HEK293T (cell line): ENCODE data around the gene DNAJC16.

Experiments used
- ARNT ChIP-seq: fragments of 450-650 bp; IDR thresholded peaks from 2 replicates; pipeline ENCODE4 v1.6.1; 2017; ENCODE audit warnings: mild to moderate bottlenecking
- BHLHE40 ChIP-seq: fragments of 450-650 bp; IDR thresholded peaks from 2 replicates; pipeline ENCODE4 v1.6.1; 2016; ENCODE audit warnings: mild to moderate bottlenecking, moderate library complexity, borderline replicate concordance
- ELF4 ChIP-seq: fragments of 450-650 bp; IDR thresholded peaks from 2 replicates; pipeline ENCODE4 v1.6.1; 2017; ENCODE audit warnings: antibody characterized with exemption
- FOXA1 ChIP-seq: fragments of 450-650 bp; IDR thresholded peaks from 2 replicates; pipeline ENCODE4 v1.6.1; 2016; ENCODE audit warnings: mild to moderate bottlenecking
- FOXK2 ChIP-seq: fragments of 450-650 bp; IDR thresholded peaks from 2 replicates; pipeline ENCODE4 v1.6.1; 2016; ENCODE audit warnings: mild to moderate bottlenecking
- FOXM1 ChIP-seq: fragments of 450-650 bp; IDR thresholded peaks from 2 replicates; pipeline ENCODE4 v1.6.1; 2017; ENCODE audit warnings: mild to moderate bottlenecking, borderline replicate concordance
- HDGF ChIP-seq: fragments of 450-650 bp; IDR thresholded peaks from 2 replicates; pipeline ENCODE4 v1.6.1; 2017; ENCODE audit warnings: antibody characterized with exemption, borderline replicate concordance
- PKNOX1 ChIP-seq: fragments of 450-650 bp; IDR thresholded peaks from 2 replicates; pipeline ENCODE4 v1.6.1; 2016
- SP1 ChIP-seq: fragments of 450-650 bp; IDR thresholded peaks from 2 replicates; pipeline ENCODE4 v1.6.1; 2017
- SUZ12 ChIP-seq: fragments of 450-650 bp; IDR thresholded peaks from 2 replicates; pipeline ENCODE4 v1.6.1; 2016; ENCODE audit warnings: mild to moderate bottlenecking
- TARDBP ChIP-seq: fragments of 450-650 bp; IDR thresholded peaks from 2 replicates; pipeline ENCODE4 v1.6.1; 2016
- ZNF384 ChIP-seq: fragments of 450-650 bp; IDR thresholded peaks from 2 replicates; pipeline ENCODE4 v1.6.1; 2016

GRCh38 chr1:15557594-15557993 lies 30.9 kb downstream of the DNAJC16 start:
- TF ChIP-seq FOXK2, result no peak
- TF ChIP-seq TARDBP, result no peak
- no peak for TF ChIP-seq SP1
- no peak for TF ChIP-seq PKNOX1
- no peak for TF ChIP-seq BHLHE40
- no peak for TF ChIP-seq HDGF
- TF ChIP-seq SUZ12, result no peak
- TF ChIP-seq ELF4, result no peak
- no peak for TF ChIP-seq FOXA1
- TF ChIP-seq ZNF384, result no peak
- TF ChIP-seq ARNT, result no peak
- TF ChIP-seq FOXM1, result no peak
